Osteoblast (primary cell): ENCODE results near the gene AHR. TPM values are rescaled to one million over a fixed set of nuclear protein-coding genes. Genes with fewer than 3 reads are reported as not detected.

Experiments
- DNase-seq: peaks from one replicate; pipeline ENCODE4 v3.0.0; 2011; ENCODE audit warnings: low spot score, mixed read lengths; ENCODE audit not compliant: insufficient read length; ENCODE audit errors: missing footprints
- H2AFZ ChIP-seq: 2 replicates; pipeline ENCODE4 v1.6.0; 2011; ENCODE audit warnings: mild to moderate bottlenecking, low read length
- H3K27ac ChIP-seq: 2 replicates; pipeline ENCODE4 v1.5.1; 2011; ENCODE audit warnings: mild to moderate bottlenecking, low read depth, low read length, moderate library complexity
- H3K27me3 ChIP-seq: 2 replicates; pipeline ENCODE4 v1.6.0; 2012; ENCODE audit warnings: mild to moderate bottlenecking, control low read depth, inconsistent platforms, low read length, moderate library complexity; ENCODE audit not compliant: insufficient read depth
- H3K36me3 ChIP-seq: 2 replicates; pipeline ENCODE4 v1.5.1; 2011; ENCODE audit warnings: mild to moderate bottlenecking, low read length, control low read depth, moderate library complexity; ENCODE audit not compliant: insufficient read depth
- H3K4me1 ChIP-seq: 2 replicates; pipeline ENCODE4 v1.5.1; 2011; ENCODE audit warnings: mild to moderate bottlenecking, low read length, control low read depth, moderate library complexity; ENCODE audit not compliant: insufficient read depth
- H3K4me2 ChIP-seq: 2 replicates; pipeline ENCODE4 v1.6.0; 2011; ENCODE audit warnings: mild to moderate bottlenecking, low read length; ENCODE audit not compliant: insufficient read depth
- H3K4me3 ChIP-seq: fragments of 200-600 bp; sonication (generic); 3 replicates; pipeline ENCODE4 v1.5.1; 2012; ENCODE audit warnings: mild to moderate bottlenecking, low read length, inconsistent platforms; ENCODE audit not compliant: insufficient read depth
- H3K79me2 ChIP-seq: 2 replicates; pipeline ENCODE4 v1.6.0; 2012; ENCODE audit warnings: mild to moderate bottlenecking, low read length, control low read depth, inconsistent platforms; ENCODE audit not compliant: insufficient read depth
- H3K9me3 ChIP-seq: 2 replicates; pipeline ENCODE4 v1.5.1; 2011; ENCODE audit warnings: low read depth, low read length, control low read depth
- H4K20me1 ChIP-seq: 2 replicates; pipeline ENCODE4 v1.6.0; 2012; ENCODE audit warnings: mild to moderate bottlenecking, low read length, control low read depth; ENCODE audit not compliant: insufficient read depth
- CTCF ChIP-seq: IDR thresholded peaks from 2 replicates; pipeline ENCODE4 v1.5.1; 2011; ENCODE audit warnings: mild to moderate bottlenecking, low read depth, low read length, moderate library complexity; ENCODE audit errors: extremely low read depth
- total RNA-seq: library from RNA; depleted of rRNA; stranded (reverse); fragments of >200 nt; gene quantifications from 2 replicates; pipeline ENCODE4 v1.2.3, GENCODE V29; 2012

AHR gene
- total RNA-seq, 1 donor = 313 TPM

- H2AFZ ChIP-seq = no peak overlapping the region
- H3K4me3 ChIP-seq = no peak overlapping the region
- no peak overlapping the region for H3K27ac ChIP-seq
- no peaks in the 10 kb centered on the region for H3K9me3 ChIP-seq
- H3K4me1 ChIP-seq = peaks cover 34% of the 10 kb centered on the region
- peaks cover 84% of the 10 kb centered on the region for H3K36me3 ChIP-seq
- peaks cover 5% of the 10 kb centered on the region for H4K20me1 ChIP-seq
- no peak overlapping the region for H3K4me2 ChIP-seq
- DNase-seq = no peak
- H3K27me3 ChIP-seq = no peaks in the 10 kb centered on the region
- TF ChIP-seq CTCF = no peak
- H3K79me2 ChIP-seq = peaks cover 67% of the 10 kb centered on the region
These were observed 37.7 kb downstream of the AHR start for GRCh38 chr7:17336168-17336567.

GRCh38 chr7:17339139-17339538 is 40.7 kb downstream of the AHR start:
- H4K20me1 ChIP-seq = peaks cover 5% of the 10 kb centered on the region
- peaks cover 81% of the 10 kb centered on the region for H3K36me3 ChIP-seq
- H3K4me1 ChIP-seq = peaks cover 26% of the 10 kb centered on the region
- peak overlapping the region; percentile 33 for H3K27ac ChIP-seq
- no peak overlapping the region for H2AFZ ChIP-seq
- no peak for TF ChIP-seq CTCF
- H3K9me3 ChIP-seq = no peaks in the 10 kb centered on the region
- no peak overlapping the region for H3K4me2 ChIP-seq
- peak; percentile 23 for DNase-seq
- no peak overlapping the region for H3K4me3 ChIP-seq
- H3K27me3 ChIP-seq = no peaks in the 10 kb centered on the region
- H3K79me2 ChIP-seq = peaks cover 71% of the 10 kb centered on the region

- Histone ChIP-seq H3K27me3 (no peaks in the 10 kb centered on the region), H2AFZ (no peak overlapping the region), H3K27ac (peak overlapping the region; percentile 33), H3K4me3 (no peak overlapping the region), H3K4me1 (peaks cover 26% of the 10 kb centered on the region), H4K20me1 (peaks cover 5% of the 10 kb centered on the region), H3K9me3 (no peaks in the 10 kb centered on the region), H3K4me2 (peak overlapping the region; percentile 9), H3K36me3 (peaks cover 78% of the 10 kb centered on the region), H3K79me2 (peaks cover 71% of the 10 kb centered on the region)
- no peak for TF ChIP-seq CTCF
- DNase-seq = no peak
These were observed 41.5 kb downstream of the AHR start for GRCh38 chr7:17339952-17340351.

GRCh38 chr7:17340655-17341054 is 42.2 kb downstream of the AHR start:
- DNase-seq = no peak
- Histone ChIP-seq H3K4me3 (no peak overlapping the region), H3K27ac (no peak overlapping the region), H3K9me3 (no peaks in the 10 kb centered on the region), H3K79me2 (peaks cover 71% of the 10 kb centered on the region), H3K36me3 (peaks cover 71% of the 10 kb centered on the region), H2AFZ (no peak overlapping the region), H3K4me2 (no peak overlapping the region), H3K4me1 (peaks cover 26% of the 10 kb centered on the region), H4K20me1 (peaks cover 5% of the 10 kb centered on the region), H3K27me3 (no peaks in the 10 kb centered on the region)
- TF ChIP-seq CTCF = no peak
